ENCODE data around the gene SUSD4. TPM values are rescaled to one million over a fixed set of nuclear protein-coding genes. Genes with fewer than 3 reads are reported as not detected.

SUSD4 gene
- polyA plus RNA-seq, 1 of the 3 experiments (the other 2 are of a cell fraction) = 0.31 TPM

DNA sequence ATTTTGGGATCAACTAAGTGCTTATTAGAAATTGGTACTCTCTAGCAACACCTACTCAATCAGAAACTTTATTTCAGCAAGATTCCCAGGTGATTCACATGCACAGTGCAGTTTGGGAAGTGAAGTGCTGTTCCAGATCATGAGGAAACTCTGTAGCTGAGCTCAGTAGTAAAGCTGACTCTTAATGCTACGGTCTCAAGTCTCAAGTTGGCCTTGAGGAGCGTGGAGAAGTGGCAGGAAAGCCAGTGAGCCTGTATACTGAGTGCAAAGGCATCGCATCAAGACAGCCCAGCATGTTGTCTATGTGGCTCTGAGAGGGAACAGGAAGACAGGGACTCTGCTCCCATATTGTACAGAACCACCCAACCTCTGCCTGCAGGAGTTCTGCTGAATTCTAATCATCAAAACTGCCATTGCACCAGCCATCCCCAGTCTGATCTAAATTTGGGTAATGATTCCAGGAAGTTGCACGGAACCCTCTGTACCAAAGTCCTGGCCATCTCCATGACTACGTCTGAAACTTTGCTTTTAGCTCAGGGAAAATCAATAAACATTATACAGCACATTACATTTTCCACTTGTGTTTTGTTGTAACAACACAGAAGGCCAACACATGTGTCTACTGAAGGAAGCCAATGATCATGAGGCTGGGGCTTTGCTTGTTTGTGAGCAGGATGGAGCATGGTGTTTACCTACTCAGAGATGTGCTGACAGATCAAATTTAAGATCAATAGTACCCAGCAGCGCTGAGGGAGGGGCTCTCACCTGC is 115.8 kb downstream of the SUSD4 start:
- Histone ChIP-seq H3K79me2 (ENCODE audit: insufficient read depth) (no peaks in the 10 kb centered on the region), H3K4me2 (no peak overlapping the region), H3K9ac (no peak overlapping the region), H2AFZ (ENCODE audit: low read depth) (no peak overlapping the region), H4K20me1 (ENCODE audit: insufficient read depth) (no peaks in the 10 kb centered on the region), H3K4me1 (ENCODE audit: control insufficient read depth in 1 of 2, insufficient read depth in 2 of 2, low read depth in 1 of 2, low read length in 1 of 2) (peaks cover 0 to 3% of the 10 kb centered on the region in 2 experiments; a peak in 1 of 4 replicates), H3K9me3 (no peaks in the 10 kb centered on the region), H3F3A (replicated peaks; ENCODE audit: insufficient read depth) (no peaks in the 10 kb centered on the region), H3K4me3 (ENCODE audit: low read depth in 2 of 2, low read length in 1 of 2) (no peak overlapping the region), H3K9me2 (no peaks in the 10 kb centered on the region), H3K27me3 (ENCODE audit: insufficient read depth) (peaks cover 16% of the 10 kb centered on the region; the same call in 1 of the 2 replicates), H3K27ac (ENCODE audit: low read depth in 2 of 2, low read length in 1 of 2) (no peak overlapping the region), H3K36me3 (replicated peaks in 1 of 2; ENCODE audit: control insufficient read depth in 1 of 2, insufficient read depth in 2 of 2, low read length in 1 of 2) (no peaks in the 10 kb centered on the region)
- ChIA-PET CTCF (interaction anchor here (1.3 kb wide), 1 partner anchor 115 kb away, joined by 3 read pairs; no protein-coding TSS in a partner anchor), POLR2A (no interaction called here)
- TF ChIP-seq, protein P1, sequence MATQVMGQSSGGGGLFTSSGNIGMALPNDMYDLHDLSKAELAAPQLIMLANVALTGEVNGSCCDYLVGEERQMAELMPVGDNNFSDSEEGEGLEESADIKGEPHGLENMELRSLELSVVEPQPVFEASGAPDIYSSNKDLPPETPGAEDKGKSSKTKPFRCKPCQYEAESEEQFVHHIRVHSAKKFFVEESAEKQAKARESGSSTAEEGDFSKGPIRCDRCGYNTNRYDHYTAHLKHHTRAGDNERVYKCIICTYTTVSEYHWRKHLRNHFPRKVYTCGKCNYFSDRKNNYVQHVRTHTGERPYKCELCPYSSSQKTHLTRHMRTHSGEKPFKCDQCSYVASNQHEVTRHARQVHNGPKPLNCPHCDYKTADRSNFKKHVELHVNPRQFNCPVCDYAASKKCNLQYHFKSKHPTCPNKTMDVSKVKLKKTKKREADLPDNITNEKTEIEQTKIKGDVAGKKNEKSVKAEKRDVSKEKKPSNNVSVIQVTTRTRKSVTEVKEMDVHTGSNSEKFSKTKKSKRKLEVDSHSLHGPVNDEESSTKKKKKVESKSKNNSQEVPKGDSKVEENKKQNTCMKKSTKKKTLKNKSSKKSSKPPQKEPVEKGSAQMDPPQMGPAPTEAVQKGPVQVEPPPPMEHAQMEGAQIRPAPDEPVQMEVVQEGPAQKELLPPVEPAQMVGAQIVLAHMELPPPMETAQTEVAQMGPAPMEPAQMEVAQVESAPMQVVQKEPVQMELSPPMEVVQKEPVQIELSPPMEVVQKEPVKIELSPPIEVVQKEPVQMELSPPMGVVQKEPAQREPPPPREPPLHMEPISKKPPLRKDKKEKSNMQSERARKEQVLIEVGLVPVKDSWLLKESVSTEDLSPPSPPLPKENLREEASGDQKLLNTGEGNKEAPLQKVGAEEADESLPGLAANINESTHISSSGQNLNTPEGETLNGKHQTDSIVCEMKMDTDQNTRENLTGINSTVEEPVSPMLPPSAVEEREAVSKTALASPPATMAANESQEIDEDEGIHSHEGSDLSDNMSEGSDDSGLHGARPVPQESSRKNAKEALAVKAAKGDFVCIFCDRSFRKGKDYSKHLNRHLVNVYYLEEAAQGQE (IDR thresholded peaks at IDR 0.05; ENCODE audit: low read depth, low read length) = no peak
- TF ChIP-seq, protein P2, sequence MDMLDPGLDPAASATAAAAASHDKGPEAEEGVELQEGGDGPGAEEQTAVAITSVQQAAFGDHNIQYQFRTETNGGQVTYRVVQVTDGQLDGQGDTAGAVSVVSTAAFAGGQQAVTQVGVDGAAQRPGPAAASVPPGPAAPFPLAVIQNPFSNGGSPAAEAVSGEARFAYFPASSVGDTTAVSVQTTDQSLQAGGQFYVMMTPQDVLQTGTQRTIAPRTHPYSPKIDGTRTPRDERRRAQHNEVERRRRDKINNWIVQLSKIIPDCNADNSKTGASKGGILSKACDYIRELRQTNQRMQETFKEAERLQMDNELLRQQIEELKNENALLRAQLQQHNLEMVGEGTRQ (IDR thresholded peaks at IDR 0.05; ENCODE audit: borderline replicate concordance, low read depth, low read length) = no peak
- TF ChIP-seq POLR2AphosphoS5 (IDR thresholded peaks at IDR 0.05; ENCODE audit: low read depth, low read length) (no peak), NFIC (IDR thresholded peaks at IDR 0.05; ENCODE audit: borderline replicate concordance) (no peak), YY1 (IDR thresholded peaks at IDR 0.05; ENCODE audit: low read depth) (no peak), GABPA (IDR thresholded peaks at IDR 0.05; ENCODE audit: low read depth) (no peak), SIN3A (IDR thresholded peaks at IDR 0.05; ENCODE audit: borderline replicate concordance, low read depth, low read length) (no peak), FOSL2 (IDR thresholded peaks at IDR 0.05; ENCODE audit: borderline replicate concordance, low read depth) (no peak), RFX5 (IDR thresholded peaks at IDR 0.05; ENCODE audit: low read length) (no peak), NRF1 (IDR thresholded peaks at IDR 0.05; ENCODE audit: low read depth, low read length) (no peak)
- DNase-seq = no peak
- WGBS (ENCODE audit: low lambda C conversion rate) = 36% methylated on average over 6 of the region's 6 CpGs

GRCh38 chr1:223246476-223247112 is 117.4 kb downstream of the SUSD4 start:
- WGBS (ENCODE audit: low lambda C conversion rate) = 40% methylated on average over 5 of the region's 5 CpGs
- no peak overlapping the region for H2AFZ ChIP-seq (ENCODE audit: low read depth)
- no peaks in the 10 kb centered on the region for H4K20me1 ChIP-seq (ENCODE audit: insufficient read depth)
- H3K4me1 ChIP-seq (ENCODE audit: control insufficient read depth in 1 of 2, insufficient read depth in 2 of 2, low read depth in 1 of 2, low read length in 1 of 2) = peaks cover 0 to 3% of the 10 kb centered on the region in 2 experiments; a peak in 1 of 4 replicates
- no peaks in the 10 kb centered on the region for H3K9me2 ChIP-seq
- H3K27me3 ChIP-seq (ENCODE audit: insufficient read depth) = peaks cover 9% of the 10 kb centered on the region; the same call in 1 of the 2 replicates
- no peak overlapping the region for H3K4me3 ChIP-seq (ENCODE audit: low read depth in 2 of 2, low read length in 1 of 2)
- no peak for DNase-seq
- H3K9me3 ChIP-seq = no peaks in the 10 kb centered on the region
- ChIA-PET POLR2A (no interaction called here), CTCF (interaction anchor here (1.3 kb wide), 2 partner anchors 113 to 437 kb away, joined by 3 to 4 read pairs; no protein-coding TSS in a partner anchor)
- H3K9ac ChIP-seq = no peak overlapping the region
- H3K27ac ChIP-seq (ENCODE audit: low read depth in 2 of 2, low read length in 1 of 2) = no peak overlapping the region
- no peaks in the 10 kb centered on the region for H3F3A ChIP-seq (replicated peaks; ENCODE audit: insufficient read depth)
- no peaks in the 10 kb centered on the region for H3K36me3 ChIP-seq (replicated peaks in 1 of 2; ENCODE audit: control insufficient read depth in 1 of 2, insufficient read depth in 2 of 2, low read length in 1 of 2)
- no peaks in the 10 kb centered on the region for H3K79me2 ChIP-seq (ENCODE audit: insufficient read depth)
- H3K4me2 ChIP-seq = no peak overlapping the region
- TF ChIP-seq ELF1 (IDR thresholded peaks at IDR 0.05) = no peak
- TF ChIP-seq, protein P1 (IDR thresholded peaks at IDR 0.05; ENCODE audit: low read depth, low read length) = no peak
- TF ChIP-seq SIN3A (IDR thresholded peaks at IDR 0.05; ENCODE audit: borderline replicate concordance, low read depth, low read length) = no peak
- TF ChIP-seq, protein P3, sequence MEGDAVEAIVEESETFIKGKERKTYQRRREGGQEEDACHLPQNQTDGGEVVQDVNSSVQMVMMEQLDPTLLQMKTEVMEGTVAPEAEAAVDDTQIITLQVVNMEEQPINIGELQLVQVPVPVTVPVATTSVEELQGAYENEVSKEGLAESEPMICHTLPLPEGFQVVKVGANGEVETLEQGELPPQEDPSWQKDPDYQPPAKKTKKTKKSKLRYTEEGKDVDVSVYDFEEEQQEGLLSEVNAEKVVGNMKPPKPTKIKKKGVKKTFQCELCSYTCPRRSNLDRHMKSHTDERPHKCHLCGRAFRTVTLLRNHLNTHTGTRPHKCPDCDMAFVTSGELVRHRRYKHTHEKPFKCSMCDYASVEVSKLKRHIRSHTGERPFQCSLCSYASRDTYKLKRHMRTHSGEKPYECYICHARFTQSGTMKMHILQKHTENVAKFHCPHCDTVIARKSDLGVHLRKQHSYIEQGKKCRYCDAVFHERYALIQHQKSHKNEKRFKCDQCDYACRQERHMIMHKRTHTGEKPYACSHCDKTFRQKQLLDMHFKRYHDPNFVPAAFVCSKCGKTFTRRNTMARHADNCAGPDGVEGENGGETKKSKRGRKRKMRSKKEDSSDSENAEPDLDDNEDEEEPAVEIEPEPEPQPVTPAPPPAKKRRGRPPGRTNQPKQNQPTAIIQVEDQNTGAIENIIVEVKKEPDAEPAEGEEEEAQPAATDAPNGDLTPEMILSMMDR (IDR thresholded peaks at IDR 0.05) = no peak
- no peak for TF ChIP-seq RCOR1 (IDR thresholded peaks at IDR 0.05; ENCODE audit: low read length)
- no peak for TF ChIP-seq RAD21 (IDR thresholded peaks at IDR 0.05; ENCODE audit: low read length)

All from SK-N-SH (cell line).